ENCODE results near the gene LPIN2.

- no peak for TF ChIP-seq CTCF (IDR thresholded peaks at IDR 0.05; ENCODE audit: poor library complexity)
- no peak for TF ChIP-seq EZH2 (IDR thresholded peaks at IDR 0.05; ENCODE audit: borderline replicate concordance)
Measured at GRCh38 chr18:3005462-3005861, 7.5 kb downstream of the LPIN2 start.
